IMR-90 (cell line): ENCODE data around the gene KLC1. TPM values are rescaled to one million over a fixed set of nuclear protein-coding genes. Genes with fewer than 3 reads are reported as not detected.
"Not testable (repeated sequence)": the region's sequence is repeated elsewhere in the genome, so short reads cannot be mapped to it uniquely, and the experiment has no call there.

Source experiments
- ATAC-seq: fragments of 200-7000 bp; cut with Tn5 transposase; 2 replicates; pipeline ENCODE4 v1.9.1; 2020; ENCODE audit warnings: low read depth, mild to moderate bottlenecking, moderate library complexity
- BruUV-seq: library from RNA; stranded (reverse); fragments of 400-500 nt; replicated peaks from 2 replicates; lab custom pipeline; 2021; lab: Mats Ljungman, UMichigan
- CTCF ChIA-PET: fragments of 300-600 bp; formaldehyde crosslinking; extraction: SDS; loops from one replicate; lab custom pipeline; 2021; ENCODE audit warnings: antibody characterized with exemption; lab: Yijun Ruan, JAX
- POLR2A ChIA-PET: fragments of 300-600 bp; sonication (Branson Sonifier 250); formaldehyde crosslinking; loops from one replicate; lab custom pipeline; 2022; ENCODE audit warnings: antibody characterized with exemption; ENCODE audit not compliant: unreplicated experiment; lab: Charles Lee
- DNase-seq: peaks from one replicate; pipeline ENCODE4 v3.0.0; 2013
- H2AFZ ChIP-seq: replicated peaks from 2 replicates; pipeline ENCODE3; 2013; ENCODE audit warnings: low read length, mild to moderate bottlenecking; ENCODE audit not compliant: poor library complexity
- H2AK5ac ChIP-seq: 2 replicates; pipeline ENCODE4 v1.6.1; 2013; ENCODE audit warnings: low read depth, low read length, inconsistent platforms
- H2AK9ac ChIP-seq: replicated peaks from 2 replicates; pipeline ENCODE3; 2013; ENCODE audit warnings: mild to moderate bottlenecking, low read depth, low read length, moderate library complexity; ENCODE audit not compliant: poor library complexity
- H2BK120ac ChIP-seq: 2 replicates; pipeline ENCODE4 v1.6.1; 2013; ENCODE audit warnings: low read depth, low read length, inconsistent platforms
- H2BK15ac ChIP-seq: 3 replicates; pipeline ENCODE4 v1.6.1; 2013; ENCODE audit warnings: low read depth, low read length, inconsistent platforms
- H2BK20ac ChIP-seq: 2 replicates; pipeline ENCODE4 v1.6.1; 2013; ENCODE audit warnings: low read depth, mild to moderate bottlenecking, inconsistent platforms, low read length, moderate library complexity
- H2BK5ac ChIP-seq: 2 replicates; pipeline ENCODE4 v1.6.1; 2013; ENCODE audit warnings: mild to moderate bottlenecking, low read depth, low read length, inconsistent platforms; ENCODE audit not compliant: poor library complexity, severe bottlenecking
- H3K14ac ChIP-seq: replicated peaks from 2 replicates; pipeline ENCODE4 v1.6.1; 2013; ENCODE audit warnings: low read depth, low read length, inconsistent platforms
- H3K18ac ChIP-seq: 2 replicates; pipeline ENCODE4 v1.6.1; 2013; ENCODE audit warnings: low read depth, low read length, control low read depth
- H3K23ac ChIP-seq: 2 replicates; pipeline ENCODE4 v1.6.1; 2013; ENCODE audit warnings: low read depth, low read length, inconsistent platforms
- H3K27ac ChIP-seq: 2 replicates; pipeline ENCODE4 v1.5.1; 2013; ENCODE audit warnings: mild to moderate bottlenecking, control low read depth, low read length; ENCODE audit not compliant: insufficient read depth
- H3K27me3 ChIP-seq: 2 replicates; pipeline ENCODE4 v1.6.1; 2013; ENCODE audit warnings: low read length; ENCODE audit not compliant: control insufficient read depth, insufficient read depth
- H3K36me3 ChIP-seq: 2 replicates; pipeline ENCODE4 v1.6.1; 2013; ENCODE audit warnings: low read length, mixed read lengths; ENCODE audit not compliant: control insufficient read depth, insufficient read depth
- H3K4ac ChIP-seq: 2 replicates; pipeline ENCODE4 v1.6.1; 2013; ENCODE audit warnings: low read depth, low read length, inconsistent platforms
- H3K4me1 ChIP-seq: 2 replicates; pipeline ENCODE4 v1.6.1; 2013; ENCODE audit warnings: low read length, mixed read lengths; ENCODE audit not compliant: control insufficient read depth, insufficient read depth
- H3K4me2 ChIP-seq: 2 replicates; pipeline ENCODE4 v1.6.1; 2013; ENCODE audit warnings: low read depth, mild to moderate bottlenecking, control low read depth, low read length, moderate library complexity
- H3K4me3 ChIP-seq: 2 replicates; pipeline ENCODE4 v1.5.1; 2013; ENCODE audit warnings: low read depth, mild to moderate bottlenecking, control low read depth, low read length, moderate library complexity; ENCODE audit not compliant: insufficient read depth
- H3K56ac ChIP-seq: 2 replicates; pipeline ENCODE4 v1.6.1; 2013; ENCODE audit warnings: low read length, inconsistent platforms; ENCODE audit not compliant: insufficient read depth; ENCODE audit errors: extremely low read depth
- H3K79me1 ChIP-seq, 2 experiments: 2 replicates each; pipeline ENCODE4 v1.6.1; 2013; ENCODE audit warnings: low read length in 2 of 2, inconsistent platforms in 1 of 2, low read depth in 1 of 2
- H3K9ac ChIP-seq: 2 replicates; pipeline ENCODE4 v1.6.1; 2013; ENCODE audit warnings: low read depth, low read length, control low read depth
- H3K9me1 ChIP-seq: 2 replicates; pipeline ENCODE4 v1.6.1; 2013; ENCODE audit warnings: low read length, inconsistent platforms; ENCODE audit not compliant: insufficient read depth
- H3K9me3 ChIP-seq: 2 replicates; pipeline ENCODE4 v1.6.1; 2013; ENCODE audit warnings: low read length; ENCODE audit not compliant: control insufficient read depth, insufficient read depth
- H4K20me1 ChIP-seq: 2 replicates; pipeline ENCODE4 v1.6.1; 2013; ENCODE audit warnings: low read length, inconsistent platforms; ENCODE audit not compliant: insufficient read depth
- H4K5ac ChIP-seq: 2 replicates; pipeline ENCODE4 v1.6.1; 2013; ENCODE audit warnings: mild to moderate bottlenecking, low read depth, low read length, control low read depth
- H4K8ac ChIP-seq, 2 experiments: 2 replicates each; pipeline ENCODE4 v1.6.1; 2013; ENCODE audit warnings: low read depth in 2 of 2, low read length in 2 of 2, control low read depth in 1 of 2, inconsistent platforms in 1 of 2
- H4K91ac ChIP-seq: 2 replicates; pipeline ENCODE4 v1.6.1; 2013; ENCODE audit warnings: low read depth, low read length, inconsistent platforms; ENCODE audit not compliant: insufficient read depth
- WGBS, 2 experiments: methylation state at CpG; one replicate each; pipeline versions ENCODE4 v1.1.5 to v1.1.7; 2013; ENCODE audit warnings: missing lambda C conversion rate in 2 of 2; ENCODE audit not compliant: insufficient read length in 1 of 2; ENCODE audit errors: extremely low coverage in 2 of 2; 5-methylcytosine and 5-hydroxymethylcytosine counted together
- dilution Hi-C: fragments of 300-500 bp; cut with HindIII; formaldehyde crosslinking; loops from one replicate; pipeline ENCODE4 v1.14.3; 2018; ENCODE audit warnings: low sequenced_read_pairs; ENCODE audit not compliant: unreplicated experiment
- in situ Hi-C: fragments of 300-500 bp; cut with MboI; formaldehyde crosslinking; loops from 3 replicates; pipeline ENCODE4 v1.14.3; 2019; ENCODE audit warnings: low sequenced_read_pairs, inconsistent platforms, mixed read lengths
- intact Hi-C: fragments of 100-400 bp; cut with micrococcal nuclease; formaldehyde crosslinking; loops from 2 replicates; pipeline ENCODE4 v1.10.0; 2022
- polyA plus RNA-seq, 3 experiments: library from polyadenylated mRNA; depleted of rRNA; stranded (reverse); fragments of >200 nt; gene quantifications; 2 replicates each; pipeline ENCODE4 v1.2.3, GENCODE V29; 2012; ENCODE audit warnings: low replicate concordance in 1 of 3
- total RNA-seq: library from RNA; depleted of rRNA; stranded (reverse); fragments of >200 nt; gene quantifications from 2 replicates; pipeline ENCODE4 v1.2.3, GENCODE V29; 2012

The KLC1 gene
- total and polyA plus RNA-seq, 2 of the 4 experiments (the other 2 are of a cell fraction), result 101 to 157 TPM

DNA sequence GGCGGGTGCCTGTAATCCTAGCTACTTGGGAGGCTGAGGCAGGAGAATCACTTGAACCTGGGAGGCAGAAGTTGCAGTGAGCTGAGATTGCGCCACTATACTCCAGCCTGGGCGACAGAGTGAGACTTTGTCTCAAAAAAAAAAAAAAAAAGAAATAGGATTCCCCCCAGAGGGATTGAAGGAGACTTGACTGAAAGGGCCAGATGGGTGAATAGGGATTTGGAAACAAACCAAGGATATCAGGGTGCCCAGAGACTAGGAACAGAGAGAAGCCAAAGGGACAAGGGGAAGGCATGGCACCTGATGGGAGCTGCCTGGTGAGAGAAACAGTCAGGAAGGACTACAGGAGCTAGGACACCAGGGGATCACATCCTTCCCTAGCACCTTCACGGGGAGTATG, 19.9 kb upstream of the KLC1 start:
- H3K9me3 ChIP-seq, H3K14ac ChIP-seq, H3K27ac ChIP-seq, H2BK5ac ChIP-seq, CTCF ChIA-PET, H3K4me1 ChIP-seq, H4K91ac ChIP-seq, H3K9ac ChIP-seq, H3K4me2 ChIP-seq, H2BK120ac ChIP-seq, H3K4me3 ChIP-seq, H3K9me1 ChIP-seq, in situ Hi-C loops, H3K27me3 ChIP-seq, H2AK9ac ChIP-seq, H4K5ac ChIP-seq, H2AK5ac ChIP-seq, intact Hi-C loops, H3K4ac ChIP-seq, DNase-seq, H2AFZ ChIP-seq, H4K8ac ChIP-seq, BruUV-seq, H2BK20ac ChIP-seq, dilution Hi-C loops, H3K56ac ChIP-seq, H3K36me3 ChIP-seq, H3K18ac ChIP-seq, ATAC-seq, POLR2A ChIA-PET, H3K23ac ChIP-seq, H3K79me1 ChIP-seq, H2BK15ac ChIP-seq: not testable (repeated sequence)
- WGBS, 2 experiments, result no CpG with 5 or more reads among the region's 4 CpGs
- peaks cover 17% of the 10 kb centered on the region for H4K20me1 ChIP-seq
